Measurements from ENCODE around the gene UBE3D. TPM values are rescaled to one million over a fixed set of nuclear protein-coding genes. Genes with fewer than 3 reads are reported as not detected.
A peak's percentile ranks its signal among the peaks of the same experiment; 100 is the strongest.
"Not testable (repeated sequence)": the region's sequence is repeated elsewhere in the genome, so short reads cannot be mapped to it uniquely, and the experiment has no call there.

Gene UBE3D
- total RNA-seq, 1 donor: 7.0 TPM

- DNase-seq (ENCODE audit: low read depth): peak; percentile 79
- TF ChIP-seq, protein P1, sequence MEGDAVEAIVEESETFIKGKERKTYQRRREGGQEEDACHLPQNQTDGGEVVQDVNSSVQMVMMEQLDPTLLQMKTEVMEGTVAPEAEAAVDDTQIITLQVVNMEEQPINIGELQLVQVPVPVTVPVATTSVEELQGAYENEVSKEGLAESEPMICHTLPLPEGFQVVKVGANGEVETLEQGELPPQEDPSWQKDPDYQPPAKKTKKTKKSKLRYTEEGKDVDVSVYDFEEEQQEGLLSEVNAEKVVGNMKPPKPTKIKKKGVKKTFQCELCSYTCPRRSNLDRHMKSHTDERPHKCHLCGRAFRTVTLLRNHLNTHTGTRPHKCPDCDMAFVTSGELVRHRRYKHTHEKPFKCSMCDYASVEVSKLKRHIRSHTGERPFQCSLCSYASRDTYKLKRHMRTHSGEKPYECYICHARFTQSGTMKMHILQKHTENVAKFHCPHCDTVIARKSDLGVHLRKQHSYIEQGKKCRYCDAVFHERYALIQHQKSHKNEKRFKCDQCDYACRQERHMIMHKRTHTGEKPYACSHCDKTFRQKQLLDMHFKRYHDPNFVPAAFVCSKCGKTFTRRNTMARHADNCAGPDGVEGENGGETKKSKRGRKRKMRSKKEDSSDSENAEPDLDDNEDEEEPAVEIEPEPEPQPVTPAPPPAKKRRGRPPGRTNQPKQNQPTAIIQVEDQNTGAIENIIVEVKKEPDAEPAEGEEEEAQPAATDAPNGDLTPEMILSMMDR (IDR thresholded peaks at IDR 0.05; ENCODE audit: insufficient read depth, low read length): no peak
- no peak overlapping the region for H3K4me3 ChIP-seq (ENCODE audit: low read depth, low read length)
Observed at GRCh38 chr6:82862543-82862942, 203.1 kb downstream of the UBE3D start.

DNA sequence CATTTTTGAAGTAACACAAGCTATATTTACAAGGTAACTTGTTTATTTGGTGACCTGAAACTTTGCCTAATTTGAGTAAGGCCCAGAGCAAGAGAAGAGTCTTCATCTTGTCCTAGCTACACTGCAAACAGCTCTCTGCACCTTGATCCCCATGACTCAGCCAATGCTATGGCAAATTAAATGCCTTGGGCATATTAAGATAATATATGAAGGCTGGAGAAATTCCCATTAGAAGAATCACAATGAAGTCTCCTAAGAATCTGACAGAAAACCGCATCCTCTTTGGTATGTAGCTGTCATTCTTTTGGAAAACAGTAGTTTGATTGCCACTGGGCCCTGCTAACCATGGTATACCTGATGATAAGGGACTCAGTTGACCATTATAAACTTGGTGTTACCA lies 204.5 kb downstream of the UBE3D start:
- no peak for DNase-seq (ENCODE audit: low read depth)
- TF ChIP-seq, protein P1 (IDR thresholded peaks at IDR 0.05; ENCODE audit: insufficient read depth, low read length): no peak
- no peak overlapping the region for H3K4me3 ChIP-seq (ENCODE audit: low read depth, low read length)

DNA sequence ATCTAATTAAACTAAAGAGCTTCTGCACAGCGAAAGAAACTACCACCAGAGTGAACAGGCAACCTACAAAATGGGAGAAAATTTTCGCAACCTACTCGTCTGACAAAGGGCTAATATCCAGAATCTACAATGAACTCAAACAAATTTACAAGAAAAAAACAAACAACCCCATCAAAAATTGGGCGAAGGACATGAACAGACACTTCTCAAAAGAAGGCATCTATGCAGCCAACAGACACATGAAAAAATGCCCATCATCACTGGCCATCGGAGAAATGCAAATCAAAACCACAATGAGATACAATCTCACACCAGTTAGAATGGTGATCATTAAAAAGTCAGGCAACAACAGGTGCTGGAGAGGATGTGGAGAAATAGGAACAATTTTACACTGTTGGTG lies 209.6 kb downstream of the UBE3D start:
- not testable (repeated sequence) for DNase-seq (ENCODE audit: low read depth); H3K4me3 ChIP-seq (ENCODE audit: low read depth, low read length)

- H3K4me3 ChIP-seq (ENCODE audit: low read depth, low read length); DNase-seq (ENCODE audit: low read depth): not testable (repeated sequence)
Observed at GRCh38 chr6:82852904-82853303, 212.7 kb downstream of the UBE3D start.

DNA sequence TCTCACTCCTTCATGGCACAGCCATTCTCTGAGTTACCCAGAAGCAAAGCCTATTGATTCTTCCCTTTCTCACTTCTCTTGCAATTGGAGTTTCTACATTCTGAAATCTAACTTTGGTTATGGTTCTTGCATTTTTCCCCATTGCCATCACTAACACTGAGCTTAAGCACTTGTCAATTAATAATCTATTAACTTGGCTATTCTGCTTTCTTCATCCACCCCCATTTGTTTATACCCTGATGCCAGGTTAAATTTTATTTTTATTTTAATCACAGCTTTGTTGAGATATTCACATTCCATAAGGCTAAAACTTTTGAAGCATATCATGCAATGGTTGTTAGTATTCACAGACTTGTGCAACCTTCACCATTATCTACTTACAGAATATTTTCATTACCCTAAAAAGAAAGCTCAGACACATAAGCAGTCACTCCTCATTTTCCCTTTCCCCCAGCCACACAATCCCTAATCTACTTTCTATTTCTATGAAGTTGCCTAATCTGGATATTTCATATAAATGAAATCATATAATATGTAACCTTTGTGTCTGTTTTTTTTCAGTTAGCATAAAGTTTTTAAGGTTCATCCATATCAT lies 222.3 kb downstream of the UBE3D start:
- peak; percentile 37 for DNase-seq (ENCODE audit: low read depth)
- TF ChIP-seq, protein P1 (IDR thresholded peaks at IDR 0.05; ENCODE audit: insufficient read depth, low read length): no peak
- no peak overlapping the region for H3K4me3 ChIP-seq (ENCODE audit: low read depth, low read length)

DNA sequence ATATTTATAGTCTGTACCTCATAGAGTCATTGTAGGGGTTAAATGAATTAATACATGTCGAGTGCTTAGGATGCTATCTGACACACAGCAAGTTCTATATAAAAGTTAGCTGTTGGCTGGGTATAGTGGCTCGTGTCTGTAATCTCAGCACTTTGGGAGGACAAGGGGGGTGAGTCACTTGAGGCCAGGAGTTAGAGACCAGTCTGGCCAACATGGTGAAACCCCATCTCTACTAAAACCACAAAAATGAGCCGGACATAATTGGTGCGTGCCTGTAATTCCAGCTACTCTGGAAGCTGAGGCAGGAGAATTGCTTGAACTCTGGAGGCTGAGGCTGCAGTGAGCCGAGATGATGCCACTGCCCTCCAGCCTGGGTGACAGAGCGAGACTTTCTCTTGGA lies 222.9 kb downstream of the UBE3D start:
- peak; percentile 68 for DNase-seq (ENCODE audit: low read depth)
- no peak overlapping the region for H3K4me3 ChIP-seq (ENCODE audit: low read depth, low read length)
- TF ChIP-seq, protein P1 (IDR thresholded peaks at IDR 0.05; ENCODE audit: insufficient read depth, low read length): no peak

Small RNA genes within 50 kb of the gene (small RNA-seq; reads per million reads assigned to genes)
- not detected for gene LAP3P1

Other genes starting within 250 kb of the UBE3D start
- 32.5 and 46.1 TPM in 2 replicates for gene DOP1A, start 1.8 kb upstream of the UBE3D start, total RNA-seq (ENCODE audit: low replicate concordance)
- gene PGM3, start 127.4 kb upstream of the UBE3D start, total RNA-seq (ENCODE audit: low replicate concordance): 30.9 and 87.8 TPM in 2 replicates
- 4.2 and 5.0 TPM in 2 replicates for gene RWDD2A, start 127.5 kb upstream of the UBE3D start, total RNA-seq (ENCODE audit: low replicate concordance)